KOPT-K1 (cell line): Measurements from ENCODE around the gene ROBO2.

Experiments
- H3K27ac ChIP-seq: fragments of 200-600 bp; sonication (generic); 2 replicates; pipeline ENCODE4 v1.5.1; 2016; ENCODE audit warnings: antibody characterized with exemption, mild to moderate bottlenecking, low read depth, low read length; ENCODE audit not compliant: poor library complexity, severe bottlenecking
- H3K36me3 ChIP-seq: fragments of 200-600 bp; sonication (generic); 2 replicates; pipeline ENCODE4 v1.5.1; 2017; ENCODE audit warnings: antibody characterized with exemption, mild to moderate bottlenecking, low read length, moderate library complexity; ENCODE audit not compliant: insufficient read depth
- H3K9me3 ChIP-seq: fragments of 200-600 bp; sonication (generic); 2 replicates; pipeline ENCODE4 v1.5.1; 2017; ENCODE audit warnings: antibody characterized with exemption, low read length, mild to moderate bottlenecking; ENCODE audit not compliant: insufficient read depth, poor library complexity, severe bottlenecking

The ROBO2 gene

DNA sequence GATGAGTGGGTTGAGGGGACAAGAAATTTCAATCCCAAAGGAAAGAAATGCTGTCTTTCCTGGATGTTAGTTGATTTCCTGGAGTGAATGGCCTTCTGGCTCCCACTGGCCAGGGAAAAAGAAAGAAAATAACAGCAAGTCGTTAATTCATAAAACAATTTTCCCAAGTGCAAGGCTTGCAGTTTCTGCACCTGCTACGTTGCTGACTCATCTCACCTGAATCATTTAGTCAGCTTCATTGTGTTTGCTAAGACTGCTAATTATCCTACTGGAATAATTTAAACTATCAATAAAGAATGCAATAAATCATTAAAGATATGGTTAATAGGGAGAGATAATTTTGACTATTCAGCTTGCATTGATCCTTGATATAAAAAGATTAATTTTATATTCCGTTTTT is 387.6 kb downstream of the ROBO2 start:
- no peaks in the 10 kb centered on the region for H3K36me3 ChIP-seq
- H3K27ac ChIP-seq = no peak overlapping the region
- H3K9me3 ChIP-seq = no peaks in the 10 kb centered on the region

DNA sequence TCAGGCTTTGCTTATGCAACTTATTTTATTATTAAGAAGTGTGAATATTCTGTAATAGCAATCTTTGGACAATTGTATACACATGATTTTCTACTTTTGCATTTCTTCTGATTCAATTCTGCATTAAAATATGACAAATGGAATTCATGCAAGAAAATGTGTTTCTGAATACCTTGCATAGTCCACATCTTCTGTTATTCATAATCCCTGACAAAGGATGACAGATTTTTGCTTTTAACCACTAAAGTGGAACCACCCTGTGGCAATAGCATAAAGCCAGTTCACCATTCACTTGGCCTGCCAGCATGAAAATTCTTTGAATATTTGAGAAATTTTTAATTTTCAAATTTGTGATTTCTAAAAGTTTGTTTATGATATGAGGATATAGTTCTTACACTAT is 397.0 kb downstream of the ROBO2 start:
- Histone ChIP-seq H3K27ac (no peak overlapping the region), H3K36me3 (no peaks in the 10 kb centered on the region), H3K9me3 (no peaks in the 10 kb centered on the region)

DNA sequence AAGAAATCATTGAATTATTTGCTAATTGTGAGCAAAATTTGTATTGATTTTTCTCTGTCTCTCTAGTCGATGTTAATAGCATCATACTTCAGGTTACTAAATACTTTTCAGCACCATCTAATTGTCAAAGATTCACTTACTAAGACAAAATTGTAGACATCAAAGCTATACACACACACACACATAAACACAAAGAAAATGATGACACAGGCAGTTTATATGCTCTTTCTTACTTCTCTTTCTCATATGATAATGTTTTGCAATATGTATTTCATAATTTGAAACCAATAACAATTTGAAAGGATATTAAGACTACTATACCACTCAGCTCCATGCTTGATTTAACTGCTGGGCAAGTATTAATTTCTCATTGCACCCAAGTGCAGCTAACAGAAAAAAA is 406.2 kb downstream of the ROBO2 start:
- no peaks in the 10 kb centered on the region for H3K36me3 ChIP-seq
- H3K9me3 ChIP-seq = no peaks in the 10 kb centered on the region
- no peak overlapping the region for H3K27ac ChIP-seq

DNA sequence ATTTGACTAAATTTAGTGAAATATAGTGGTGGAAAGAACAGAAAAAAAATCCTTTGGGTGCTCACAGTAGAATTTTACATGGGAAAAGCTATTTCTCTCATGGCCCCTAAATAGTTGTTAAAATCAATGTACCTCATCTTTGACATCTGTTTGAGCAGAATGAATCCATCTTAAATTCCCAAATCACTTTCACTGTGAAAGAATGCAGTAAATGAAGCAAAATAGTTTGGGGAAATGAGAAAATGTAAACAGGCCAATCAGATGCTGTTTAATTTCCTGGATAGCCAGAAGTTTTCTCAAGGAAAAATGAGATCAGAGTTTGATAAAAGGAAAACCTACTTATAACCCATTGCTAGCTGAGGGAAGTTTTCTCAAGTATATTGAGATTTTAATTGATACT is 406.9 kb downstream of the ROBO2 start:
- no peak overlapping the region for H3K27ac ChIP-seq
- H3K9me3 ChIP-seq = no peaks in the 10 kb centered on the region
- no peaks in the 10 kb centered on the region for H3K36me3 ChIP-seq

DNA sequence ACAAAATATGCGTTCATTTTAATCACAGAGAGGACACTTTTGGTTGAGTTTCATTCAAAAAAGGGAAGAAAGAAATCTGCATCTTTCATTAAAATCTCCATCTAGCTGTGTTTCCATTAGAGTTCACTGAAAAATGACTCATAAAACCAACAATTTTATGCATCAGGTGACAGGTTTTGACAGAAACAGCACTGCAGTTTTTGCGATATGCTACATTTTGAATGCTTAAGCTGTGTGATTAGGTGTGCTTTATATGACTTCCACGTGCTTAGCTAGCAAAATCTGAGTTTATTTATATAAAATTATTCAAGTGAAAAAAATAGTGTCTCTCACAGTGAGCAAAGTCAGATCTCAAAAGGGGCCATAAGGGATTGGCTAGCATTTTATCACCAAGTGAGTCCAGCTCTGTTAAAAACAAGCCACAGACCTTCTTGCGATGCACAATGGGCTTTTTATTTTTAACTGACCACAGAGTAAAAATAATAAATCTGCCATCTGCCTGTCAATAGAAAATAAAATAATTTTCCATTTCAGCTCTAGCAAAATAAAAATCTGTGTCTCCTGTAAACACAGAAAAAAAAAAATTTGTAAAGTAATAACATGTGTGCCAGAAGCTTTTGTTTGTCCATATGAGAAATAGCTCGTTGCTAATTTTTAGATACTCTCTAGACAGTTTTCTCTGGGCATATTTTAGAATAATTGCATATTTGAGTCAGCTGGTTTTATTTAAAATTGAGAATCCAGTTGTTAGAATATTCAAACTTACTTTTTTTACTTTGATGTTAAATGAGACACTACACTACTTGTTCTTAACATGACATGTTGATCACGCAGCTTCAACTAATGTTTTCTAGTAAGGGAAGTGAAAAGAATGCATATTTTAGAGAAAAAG is 409.8 kb downstream of the ROBO2 start:
- Histone ChIP-seq H3K27ac (no peak overlapping the region), H3K36me3 (no peaks in the 10 kb centered on the region), H3K9me3 (no peaks in the 10 kb centered on the region)

DNA sequence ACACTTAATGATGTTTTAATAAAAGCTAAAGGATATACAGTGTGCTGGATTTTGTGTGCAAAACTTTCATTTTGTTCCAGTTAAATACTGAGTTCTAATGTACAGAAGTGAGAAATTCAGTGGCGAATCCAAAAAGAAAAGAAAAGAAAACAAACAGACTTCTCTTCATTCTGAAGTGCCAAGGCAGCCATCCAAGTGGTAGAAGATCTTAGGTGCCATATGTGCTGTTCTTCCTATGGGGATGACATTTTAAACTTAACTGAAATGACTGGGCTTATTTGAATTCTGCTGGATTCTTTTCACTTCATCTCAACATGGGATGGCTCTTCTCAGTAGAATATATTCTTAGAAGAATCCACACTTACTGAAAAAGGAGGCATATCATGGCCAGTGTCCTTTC is 416.5 kb downstream of the ROBO2 start:
- Histone ChIP-seq H3K27ac (no peak overlapping the region), H3K36me3 (no peaks in the 10 kb centered on the region), H3K9me3 (no peaks in the 10 kb centered on the region)

DNA sequence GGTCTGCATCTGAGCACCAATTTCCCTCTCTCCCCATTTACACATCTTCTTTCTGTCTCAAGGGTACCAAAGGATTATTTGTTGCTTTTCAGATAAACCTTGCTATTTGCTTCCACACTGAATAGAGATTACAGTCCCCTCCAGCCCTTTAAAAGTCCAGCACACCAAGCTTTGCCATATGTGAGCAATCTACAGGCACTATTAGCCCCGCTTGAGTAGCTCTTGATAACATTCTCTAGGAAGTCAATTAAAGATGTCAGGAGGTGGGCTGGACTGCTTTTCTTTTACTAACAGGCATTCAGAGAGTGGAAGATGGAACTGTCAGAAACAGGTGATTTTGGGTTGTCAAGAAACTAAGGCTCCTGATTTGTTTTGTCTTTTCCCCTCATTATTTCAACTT is 417.0 kb downstream of the ROBO2 start:
- no peak overlapping the region for H3K27ac ChIP-seq
- no peaks in the 10 kb centered on the region for H3K36me3 ChIP-seq
- no peaks in the 10 kb centered on the region for H3K9me3 ChIP-seq

DNA sequence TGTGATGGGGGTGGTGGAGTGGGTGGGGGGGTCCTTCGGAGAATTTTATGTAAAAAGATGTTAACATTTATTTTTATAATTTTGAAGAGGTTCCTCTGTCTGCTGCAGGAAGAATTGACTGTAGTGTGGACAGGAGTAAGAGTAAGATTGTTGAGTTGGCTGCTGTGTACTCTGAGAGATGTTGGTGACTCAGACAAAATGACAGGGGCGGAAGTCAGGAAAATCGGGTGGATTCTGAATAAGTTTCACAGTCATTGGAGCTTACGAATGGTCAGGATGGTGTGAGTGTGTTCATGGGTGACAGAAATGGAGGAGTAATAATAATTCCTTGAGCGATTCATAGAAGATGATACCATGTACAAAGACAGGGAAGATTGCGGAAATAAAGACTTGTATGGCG is 420.0 kb downstream of the ROBO2 start:
- H3K27ac ChIP-seq = no peak overlapping the region
- no peaks in the 10 kb centered on the region for H3K36me3 ChIP-seq
- H3K9me3 ChIP-seq = no peaks in the 10 kb centered on the region

DNA sequence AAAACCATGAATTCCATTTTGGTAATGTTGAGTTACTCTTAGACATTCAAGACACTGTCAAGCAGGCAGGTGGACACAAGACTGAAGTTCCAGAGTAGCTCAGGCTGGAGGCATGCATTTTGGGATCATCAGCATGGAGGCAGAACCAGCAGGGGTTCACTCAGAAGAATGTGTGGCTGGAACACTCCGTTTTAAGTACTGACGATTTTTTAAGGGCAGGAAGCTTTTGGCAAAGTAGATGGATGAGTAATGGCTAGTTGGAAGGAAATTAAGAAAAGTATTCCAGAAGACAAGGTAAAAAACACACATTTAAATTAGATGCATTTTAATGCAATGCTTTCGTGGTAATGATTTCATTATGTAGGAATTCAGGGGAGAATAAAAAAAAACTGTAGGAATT is 420.4 kb downstream of the ROBO2 start:
- no peak overlapping the region for H3K27ac ChIP-seq
- no peaks in the 10 kb centered on the region for H3K9me3 ChIP-seq
- no peaks in the 10 kb centered on the region for H3K36me3 ChIP-seq

DNA sequence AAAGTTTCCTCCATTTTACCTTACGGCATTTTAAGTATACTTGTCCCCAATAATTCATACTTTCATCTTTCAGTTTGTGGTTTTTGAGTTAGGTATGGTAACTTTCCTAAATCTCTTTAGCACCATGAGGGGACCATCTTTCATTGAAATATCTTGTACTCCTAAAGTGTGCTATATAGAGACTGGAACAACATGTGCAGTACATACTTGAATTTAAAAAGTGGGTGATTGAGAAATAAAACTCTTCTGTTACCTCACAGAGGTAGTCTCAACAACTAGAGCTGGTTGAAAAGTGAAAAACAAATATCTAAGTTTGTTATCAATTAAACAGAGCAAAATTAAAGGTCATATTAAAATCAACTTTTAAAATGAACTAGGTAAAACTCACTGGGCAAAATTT is 423.1 kb downstream of the ROBO2 start:
- H3K27ac ChIP-seq = no peak overlapping the region
- H3K36me3 ChIP-seq = no peaks in the 10 kb centered on the region
- H3K9me3 ChIP-seq = no peaks in the 10 kb centered on the region

DNA sequence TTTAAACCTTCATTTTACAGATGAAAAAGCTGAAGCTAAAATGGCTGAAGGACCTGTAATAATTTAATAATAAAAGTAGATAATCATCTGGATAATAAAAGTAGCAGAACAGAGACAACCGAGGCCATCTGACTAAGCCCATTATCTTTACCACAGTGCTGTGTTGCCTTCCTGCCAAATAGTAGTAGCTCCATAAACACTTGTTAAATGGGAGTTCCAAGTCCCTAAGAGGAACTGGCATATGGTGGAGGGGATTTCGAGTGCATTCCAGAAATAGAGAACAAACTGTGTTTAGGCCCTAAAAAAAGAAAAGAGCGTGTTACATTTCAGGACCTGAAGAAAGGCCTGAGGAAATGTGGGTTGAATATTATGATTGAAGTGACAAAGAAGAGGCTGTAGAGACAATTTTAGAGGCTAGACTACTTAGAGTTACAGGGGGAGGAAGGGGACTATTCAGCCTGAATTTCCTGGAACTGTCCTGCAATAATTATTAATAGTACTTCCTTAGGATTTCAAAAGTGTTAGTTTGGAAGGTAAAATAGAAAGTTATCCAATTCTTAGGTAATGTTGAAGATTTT is 424.3 kb downstream of the ROBO2 start:
- no peak overlapping the region for H3K27ac ChIP-seq
- H3K9me3 ChIP-seq = no peaks in the 10 kb centered on the region
- no peaks in the 10 kb centered on the region for H3K36me3 ChIP-seq

DNA sequence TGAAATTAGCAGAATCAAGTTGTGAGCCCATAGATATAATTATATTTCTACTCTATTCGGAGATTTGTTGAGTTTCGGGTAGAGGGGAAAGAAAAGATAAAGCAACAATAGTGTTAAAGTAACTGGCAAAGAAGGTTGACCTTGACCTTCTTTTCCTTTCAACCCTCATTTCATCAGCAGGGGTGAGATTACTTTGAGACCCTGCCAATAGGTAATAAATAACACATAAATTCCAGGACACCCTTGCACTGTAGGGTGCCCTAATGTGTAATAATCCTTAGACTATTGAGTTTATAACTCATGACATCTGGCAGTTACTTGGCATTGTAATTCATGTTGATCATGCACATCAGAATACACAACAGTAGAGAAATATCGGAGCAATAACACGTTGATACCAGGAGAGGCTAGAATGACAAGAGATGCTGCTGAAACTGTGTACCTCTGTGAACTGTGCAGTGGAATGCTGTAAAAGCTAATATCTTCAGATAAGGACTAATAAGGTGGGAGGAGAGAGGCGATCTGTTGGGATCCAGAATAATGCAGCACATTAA is 426.7 kb downstream of the ROBO2 start:
- H3K36me3 ChIP-seq = no peaks in the 10 kb centered on the region
- H3K27ac ChIP-seq = no peak overlapping the region
- H3K9me3 ChIP-seq = no peaks in the 10 kb centered on the region

DNA sequence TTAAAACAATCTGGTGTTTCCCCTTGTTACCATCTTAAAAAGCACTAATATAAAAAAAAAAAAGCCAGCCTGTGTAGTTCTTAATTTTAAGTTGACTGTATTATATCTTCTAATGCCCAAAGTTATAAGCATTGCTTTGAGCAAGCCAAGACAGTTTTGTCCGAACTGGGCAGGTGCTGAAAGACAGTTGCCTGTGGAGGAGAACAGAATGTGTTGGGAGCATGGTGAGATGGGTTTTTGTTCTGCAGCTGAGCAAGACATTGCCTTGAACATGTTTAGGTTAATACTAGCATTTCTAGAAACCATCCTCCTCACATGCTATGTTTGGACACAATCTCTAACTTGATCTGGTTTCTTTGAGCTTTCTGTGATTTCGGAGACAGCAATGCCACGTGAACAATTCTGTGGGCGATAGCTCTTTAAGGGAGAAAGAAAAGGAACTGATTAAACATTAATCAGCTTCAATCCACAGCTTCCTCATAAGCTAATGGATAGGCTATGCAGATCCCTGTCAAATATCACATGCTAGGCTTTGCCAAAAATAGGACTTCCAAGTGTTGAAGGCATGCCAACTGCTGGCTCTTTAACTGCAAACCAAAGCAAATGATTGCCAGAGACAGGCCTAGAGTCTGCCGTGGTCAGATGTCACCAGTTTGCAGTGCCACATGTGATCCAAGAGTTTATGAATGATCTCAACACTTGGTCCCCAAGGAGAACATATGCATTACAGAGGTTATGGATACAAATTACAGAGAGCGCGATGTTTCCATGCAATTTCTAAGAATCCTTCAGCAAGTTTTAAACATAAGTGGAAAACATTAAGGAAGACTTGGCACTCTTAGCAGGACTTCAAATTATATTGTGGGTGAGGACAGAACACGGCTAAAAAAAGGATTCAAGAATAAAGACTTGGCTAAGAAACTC is 428.1 kb downstream of the ROBO2 start:
- no peaks in the 10 kb centered on the region for H3K9me3 ChIP-seq
- H3K36me3 ChIP-seq = no peaks in the 10 kb centered on the region
- H3K27ac ChIP-seq = no peak overlapping the region

DNA sequence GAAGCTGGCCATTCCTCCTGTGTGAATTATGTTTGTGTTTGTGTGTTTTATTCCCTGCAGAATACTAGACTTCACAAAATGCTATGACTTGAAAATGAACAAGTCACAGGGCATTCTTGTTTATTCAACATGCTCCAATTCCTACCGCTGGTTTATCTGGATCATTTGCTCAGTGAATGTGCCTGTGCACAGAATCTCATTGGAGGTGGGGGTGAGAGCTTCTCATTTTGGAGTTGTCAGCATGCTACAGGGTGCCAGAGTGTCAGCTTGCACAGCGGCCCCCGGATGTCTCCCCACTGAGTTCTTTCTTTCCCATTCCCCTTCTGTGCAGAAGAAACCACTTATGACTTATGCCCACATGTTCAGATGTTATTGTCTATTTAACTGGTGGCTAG is 428.7 kb downstream of the ROBO2 start:
- Histone ChIP-seq H3K36me3 (no peaks in the 10 kb centered on the region), H3K9me3 (no peaks in the 10 kb centered on the region), H3K27ac (no peak overlapping the region)

DNA sequence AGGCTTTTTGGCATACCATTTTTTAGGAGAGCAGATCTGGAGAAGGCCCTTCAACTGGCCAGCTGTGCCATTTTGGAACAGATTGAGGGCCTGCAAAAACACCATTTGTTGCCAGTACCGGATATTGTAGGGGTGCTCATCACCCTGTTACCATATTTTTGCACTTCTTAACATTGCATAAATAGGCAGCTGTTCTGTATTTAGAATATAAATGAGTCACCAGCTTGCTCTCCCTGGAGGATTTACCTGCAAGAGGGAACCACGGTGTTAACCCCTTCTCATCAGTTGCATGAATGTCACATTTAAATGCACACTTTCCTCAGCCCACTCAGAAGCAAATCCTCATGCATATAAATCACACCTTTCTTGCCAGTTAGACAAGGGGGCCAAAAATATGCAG is 435.6 kb downstream of the ROBO2 start:
- H3K36me3 ChIP-seq = no peaks in the 10 kb centered on the region
- no peak overlapping the region for H3K27ac ChIP-seq
- no peaks in the 10 kb centered on the region for H3K9me3 ChIP-seq
